SK-N-SH (cell line): ENCODE data around the gene EYA2. TPM values are rescaled to one million over a fixed set of nuclear protein-coding genes. Genes with fewer than 3 reads are reported as not detected.

Experiments used
- CTCF ChIA-PET: fragments of 300-600, 350-600 bp; formaldehyde crosslinking; extraction: SDS; loops from one replicate; lab custom pipeline; 2021; lab: Yijun Ruan, JAX
- POLR2A ChIA-PET: fragments of 350-600 bp; sonication (Branson Sonifier 250); formaldehyde crosslinking; extraction: SDS; loops from one replicate; lab custom pipeline; 2020; ENCODE audit warnings: antibody characterized with exemption, inconsistent platforms; lab: Yijun Ruan, JAX
- DNase-seq: peaks from one replicate; pipeline ENCODE4 v3.0.0; 2012
- H2AFZ ChIP-seq: fragments of 200-600 bp; sonication (generic); 2 replicates; pipeline ENCODE4 v1.8.1; 2016; ENCODE audit warnings: antibody characterized with exemption, mild to moderate bottlenecking, low read depth
- H3F3A ChIP-seq: fragments of 200-600 bp; sonication (generic); replicated peaks from 2 replicates; pipeline ENCODE3; 2016; ENCODE audit warnings: antibody characterized with exemption, mild to moderate bottlenecking; ENCODE audit not compliant: insufficient read depth
- H3K27ac ChIP-seq, 2 experiments: fragments of 200-500 bp in 1 of 2; fragments of 200-600 bp in 1 of 2; sonication (Bioruptor generic) in 1 of 2; sonication (generic), shearing (Covaris generic) in 1 of 2; 2 replicates each; pipeline versions ENCODE4 v1.5.1 to v1.6.1; 2014 to 2016; ENCODE audit warnings: low read depth in 2 of 2, inconsistent platforms in 1 of 2, low read length in 1 of 2, mild to moderate bottlenecking in 1 of 2, mixed read lengths in 1 of 2
- H3K27me3 ChIP-seq: fragments of 200-600 bp; sonication (generic), shearing (Covaris generic); 2 replicates; pipeline ENCODE4 v1.6.1; 2016; ENCODE audit warnings: mixed run types; ENCODE audit not compliant: insufficient read depth
- H3K36me3 ChIP-seq, 2 experiments: fragments of 200-500 bp in 1 of 2; fragments of 200-600 bp in 1 of 2; sonication (Bioruptor generic) in 1 of 2; sonication (generic) in 1 of 2; replicated peaks in 1 of 2; 2 replicates each; pipeline versions ENCODE3 to v1.5.1; 2014 to 2016; ENCODE audit warnings: low read length in 1 of 2, mild to moderate bottlenecking in 1 of 2; ENCODE audit not compliant: insufficient read depth in 2 of 2, control insufficient read depth in 1 of 2
- H3K4me1 ChIP-seq, 2 experiments: fragments of 200-500 bp in 1 of 2; fragments of 200-600 bp in 1 of 2; sonication (Bioruptor generic) in 1 of 2; sonication (generic), shearing (Covaris generic) in 1 of 2; 2 replicates each; pipeline versions ENCODE4 v1.5.1 to v1.6.1; 2014 to 2016; ENCODE audit warnings: low read depth in 1 of 2, low read length in 1 of 2, mixed run types in 1 of 2; ENCODE audit not compliant: insufficient read depth in 2 of 2, control insufficient read depth in 1 of 2
- H3K4me2 ChIP-seq: fragments of 200-600 bp; sonication (generic), shearing (Covaris generic); 2 replicates; pipeline ENCODE4 v1.6.1; 2017; ENCODE audit warnings: mixed run types
- H3K4me3 ChIP-seq, 2 experiments: fragments of 200-500 bp in 1 of 2; fragments of 200-600 bp in 1 of 2; sonication (Bioruptor generic) in 1 of 2; sonication (generic), shearing (Covaris generic) in 1 of 2; 2 replicates each; pipeline versions ENCODE4 v1.5.1 to v1.8.1; 2014 to 2016; ENCODE audit warnings: low read depth in 2 of 2, inconsistent platforms in 1 of 2, low read length in 1 of 2, mild to moderate bottlenecking in 1 of 2, mixed read lengths in 1 of 2, moderate library complexity in 1 of 2
- H3K79me2 ChIP-seq: fragments of 200-600 bp; sonication (generic); 2 replicates; pipeline ENCODE4 v1.8.1; 2017; ENCODE audit warnings: mild to moderate bottlenecking; ENCODE audit not compliant: insufficient read depth
- H3K9ac ChIP-seq: fragments of 200-600 bp; sonication (generic); 2 replicates; pipeline ENCODE4 v1.6.1; 2017; ENCODE audit warnings: mixed run types
- H3K9me2 ChIP-seq: fragments of 200-600 bp; sonication (generic); 2 replicates; pipeline ENCODE4 v1.6.1; 2017; ENCODE audit warnings: mixed run types
- H3K9me3 ChIP-seq: fragments of 200-600 bp; sonication (generic); 2 replicates; pipeline ENCODE4 v1.6.1; 2017; ENCODE audit warnings: mixed run types, mild to moderate bottlenecking, moderate library complexity
- H4K20me1 ChIP-seq: fragments of 200-600 bp; sonication (generic); 2 replicates; pipeline ENCODE4 v1.6.1; 2017; ENCODE audit warnings: mild to moderate bottlenecking, mixed run types; ENCODE audit not compliant: insufficient read depth
- CHD2 ChIP-seq: fragments of 150-350 bp; IDR thresholded peaks from 2 replicates; pipeline ENCODE4 v1.6.1; 2018; ENCODE audit warnings: low read length; ENCODE audit not compliant: partially characterized antibody
- EP300 ChIP-seq, 2 experiments: IDR thresholded peaks; 2 replicates each; pipeline versions ENCODE4 v1.4.0 to v1.6.1; 2012; ENCODE audit warnings: borderline replicate concordance in 1 of 2, low read depth in 1 of 2, low read length in 1 of 2
- FOSL2 ChIP-seq: IDR thresholded peaks from 2 replicates; pipeline ENCODE4 v1.4.0; 2012; ENCODE audit warnings: low read depth, mild to moderate bottlenecking, moderate library complexity, borderline replicate concordance
- FOXM1 ChIP-seq: IDR thresholded peaks from 2 replicates; pipeline ENCODE4 v1.4.0; 2012; ENCODE audit warnings: low read depth, mild to moderate bottlenecking
- GATA2 ChIP-seq: sonication (generic); formaldehyde crosslinking; IDR thresholded peaks from 2 replicates; pipeline ENCODE4 v1.5.0; 2020; ENCODE audit warnings: mild to moderate bottlenecking, missing genetic modification reagents
- MEF2A ChIP-seq: IDR thresholded peaks from 2 replicates; pipeline ENCODE4 v1.4.0; 2012; ENCODE audit warnings: low read depth, borderline replicate concordance
- MXI1 ChIP-seq: IDR thresholded peaks from 2 replicates; pipeline ENCODE4 v1.6.1; 2012; ENCODE audit warnings: mild to moderate bottlenecking, low read depth, low read length, improper control_type of control experiment
- NFIC ChIP-seq: IDR thresholded peaks from 2 replicates; pipeline ENCODE4 v1.4.0; 2012; ENCODE audit warnings: borderline replicate concordance
- RAD21 ChIP-seq: IDR thresholded peaks from 2 replicates; pipeline ENCODE4 v1.6.1; 2012; ENCODE audit warnings: mild to moderate bottlenecking, low read length
- RFX5 ChIP-seq: IDR thresholded peaks from 2 replicates; pipeline ENCODE4 v1.6.1; 2012; ENCODE audit warnings: mild to moderate bottlenecking, improper control_type of control experiment, low read length
- RXRA ChIP-seq: IDR thresholded peaks from 2 replicates; pipeline ENCODE4 v1.4.0; 2012; ENCODE audit warnings: low read depth, mild to moderate bottlenecking, borderline replicate concordance
- SIN3A ChIP-seq: IDR thresholded peaks from 2 replicates; pipeline ENCODE4 v1.6.1; 2012; ENCODE audit warnings: low read depth, mild to moderate bottlenecking, low read length, moderate library complexity, borderline replicate concordance
- SMC3 ChIP-seq: IDR thresholded peaks from 2 replicates; pipeline ENCODE4 v1.6.1; 2012; ENCODE audit warnings: low read depth, low read length, improper control_type of control experiment
- TAF1 ChIP-seq: IDR thresholded peaks from 2 replicates; pipeline ENCODE4 v1.6.1; 2012; ENCODE audit warnings: low read depth, mild to moderate bottlenecking, low read length, moderate library complexity, borderline replicate concordance
- TEAD4 ChIP-seq: IDR thresholded peaks from 2 replicates; pipeline ENCODE4 v1.4.0; 2012; ENCODE audit warnings: mild to moderate bottlenecking, borderline replicate concordance; ENCODE audit not compliant: insufficient read depth
- WGBS: methylation state at CpG from one replicate; pipeline ENCODE4 v1.1.6; 2017; ENCODE audit warnings: low lambda C conversion rate; 5-methylcytosine and 5-hydroxymethylcytosine counted together
- polyA plus RNA-seq, 3 experiments: library from polyadenylated mRNA; depleted of rRNA; stranded (reverse); fragments of >200 nt; gene quantifications; 2 replicates each; pipeline ENCODE4 v1.2.3, GENCODE V29; 2012
- TF ChIP-seq, protein P1 (sequence below): IDR thresholded peaks from 2 replicates; pipeline ENCODE4 v1.4.0; 2012; ENCODE audit warnings: low read depth
- TF ChIP-seq, protein P2 (sequence below): fragments of 150-350 bp; IDR thresholded peaks from 2 replicates; pipeline ENCODE4 v1.6.1; 2016; ENCODE audit warnings: mild to moderate bottlenecking, low read depth, low read length
- TF ChIP-seq, protein P3 (sequence below): IDR thresholded peaks from 2 replicates; pipeline ENCODE4; 2012
- TF ChIP-seq, protein P4 (sequence below): fragments of 200-600 bp; sonication (generic); IDR thresholded peaks from 2 replicates; pipeline ENCODE4 v1.6.1; 2017; ENCODE audit warnings: antibody characterized with exemption, mild to moderate bottlenecking, moderate library complexity

Gene EYA2
- polyA plus RNA-seq, 1 of the 3 experiments (the other 2 are of a cell fraction), result 0.05 TPM

DNA sequence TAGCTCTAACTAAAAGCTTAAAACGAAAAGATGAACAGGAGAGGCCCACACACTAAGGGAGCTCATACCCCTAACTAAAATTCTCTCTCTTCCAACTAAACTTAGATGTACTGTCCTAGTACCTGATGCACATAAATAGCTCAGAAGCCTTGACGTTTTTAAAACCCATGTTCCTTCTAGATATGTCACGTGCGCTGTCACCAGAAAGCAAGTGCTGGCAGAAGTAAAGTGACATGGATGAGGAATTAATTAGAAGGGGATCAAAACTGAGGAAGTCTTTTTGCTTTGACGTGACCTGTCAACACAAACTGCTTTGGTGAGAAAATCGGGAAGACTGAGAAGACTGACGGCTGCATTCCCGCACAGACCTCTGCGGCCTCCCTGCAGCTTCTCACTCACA is 319.3 kb downstream of the EYA2 start:
- Histone ChIP-seq H3K79me2 (peaks cover 22% of the 10 kb centered on the region), H3K9ac (no peak overlapping the region), H3K4me2 (no peak overlapping the region), H3K4me1 (no peaks in the 10 kb centered on the region), H3F3A (no peaks in the 10 kb centered on the region), H3K4me3 (no peak overlapping the region), H3K9me3 (no peaks in the 10 kb centered on the region), H3K27me3 (no peaks in the 10 kb centered on the region), H3K36me3 (peaks cover 57 to 75% of the 10 kb centered on the region in 2 experiments), H3K27ac (no peak overlapping the region), H4K20me1 (peaks cover 3% of the 10 kb centered on the region; the same call in 1 of the 2 replicates), H2AFZ (no peak overlapping the region), H3K9me2 (no peaks in the 10 kb centered on the region)
- DNase-seq, result no peak
- WGBS, result 95% methylated on average over 9 of the region's 9 CpGs
- TF ChIP-seq CHD2 (no peak), RAD21 (no peak), RFX5 (no peak), MXI1 (no peak), NFIC (no peak), FOXM1 (no peak), TAF1 (no peak), SIN3A (no peak), MEF2A (no peak), EP300 (IDR thresholded peaks at IDR 0.05; ENCODE audit: borderline replicate concordance in 1 of 2, low read depth in 1 of 2, low read length in 1 of 2) (no peak), RXRA (no peak), SMC3 (no peak), GATA2 (CRISPR knock-in tag) (no peak), FOSL2 (no peak), TEAD4 (no peak)
- TF ChIP-seq, protein P1, sequence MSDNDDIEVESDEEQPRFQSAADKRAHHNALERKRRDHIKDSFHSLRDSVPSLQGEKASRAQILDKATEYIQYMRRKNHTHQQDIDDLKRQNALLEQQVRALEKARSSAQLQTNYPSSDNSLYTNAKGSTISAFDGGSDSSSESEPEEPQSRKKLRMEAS, result no peak
- TF ChIP-seq, protein P2, sequence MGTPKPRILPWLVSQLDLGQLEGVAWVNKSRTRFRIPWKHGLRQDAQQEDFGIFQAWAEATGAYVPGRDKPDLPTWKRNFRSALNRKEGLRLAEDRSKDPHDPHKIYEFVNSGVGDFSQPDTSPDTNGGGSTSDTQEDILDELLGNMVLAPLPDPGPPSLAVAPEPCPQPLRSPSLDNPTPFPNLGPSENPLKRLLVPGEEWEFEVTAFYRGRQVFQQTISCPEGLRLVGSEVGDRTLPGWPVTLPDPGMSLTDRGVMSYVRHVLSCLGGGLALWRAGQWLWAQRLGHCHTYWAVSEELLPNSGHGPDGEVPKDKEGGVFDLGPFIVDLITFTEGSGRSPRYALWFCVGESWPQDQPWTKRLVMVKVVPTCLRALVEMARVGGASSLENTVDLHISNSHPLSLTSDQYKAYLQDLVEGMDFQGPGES, result no peak
- TF ChIP-seq, protein P3, sequence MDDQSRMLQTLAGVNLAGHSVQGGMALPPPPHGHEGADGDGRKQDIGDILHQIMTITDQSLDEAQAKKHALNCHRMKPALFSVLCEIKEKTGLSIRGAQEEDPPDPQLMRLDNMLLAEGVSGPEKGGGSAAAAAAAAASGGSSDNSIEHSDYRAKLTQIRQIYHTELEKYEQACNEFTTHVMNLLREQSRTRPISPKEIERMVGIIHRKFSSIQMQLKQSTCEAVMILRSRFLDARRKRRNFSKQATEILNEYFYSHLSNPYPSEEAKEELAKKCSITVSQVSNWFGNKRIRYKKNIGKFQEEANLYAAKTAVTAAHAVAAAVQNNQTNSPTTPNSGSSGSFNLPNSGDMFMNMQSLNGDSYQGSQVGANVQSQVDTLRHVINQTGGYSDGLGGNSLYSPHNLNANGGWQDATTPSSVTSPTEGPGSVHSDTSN, result no peak
- TF ChIP-seq, protein P4, sequence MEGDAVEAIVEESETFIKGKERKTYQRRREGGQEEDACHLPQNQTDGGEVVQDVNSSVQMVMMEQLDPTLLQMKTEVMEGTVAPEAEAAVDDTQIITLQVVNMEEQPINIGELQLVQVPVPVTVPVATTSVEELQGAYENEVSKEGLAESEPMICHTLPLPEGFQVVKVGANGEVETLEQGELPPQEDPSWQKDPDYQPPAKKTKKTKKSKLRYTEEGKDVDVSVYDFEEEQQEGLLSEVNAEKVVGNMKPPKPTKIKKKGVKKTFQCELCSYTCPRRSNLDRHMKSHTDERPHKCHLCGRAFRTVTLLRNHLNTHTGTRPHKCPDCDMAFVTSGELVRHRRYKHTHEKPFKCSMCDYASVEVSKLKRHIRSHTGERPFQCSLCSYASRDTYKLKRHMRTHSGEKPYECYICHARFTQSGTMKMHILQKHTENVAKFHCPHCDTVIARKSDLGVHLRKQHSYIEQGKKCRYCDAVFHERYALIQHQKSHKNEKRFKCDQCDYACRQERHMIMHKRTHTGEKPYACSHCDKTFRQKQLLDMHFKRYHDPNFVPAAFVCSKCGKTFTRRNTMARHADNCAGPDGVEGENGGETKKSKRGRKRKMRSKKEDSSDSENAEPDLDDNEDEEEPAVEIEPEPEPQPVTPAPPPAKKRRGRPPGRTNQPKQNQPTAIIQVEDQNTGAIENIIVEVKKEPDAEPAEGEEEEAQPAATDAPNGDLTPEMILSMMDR, result no peak
- POLR2A ChIA-PET, result no interaction called here
- CTCF ChIA-PET, result interaction anchor here (0.9 to 3.3 kb wide), 5 partner anchors 9 to 170 kb away, joined by 3 to 22 read pairs (median 8); no protein-coding TSS in a partner anchor
